ENCODE measurements around the gene PUS7. TPM values are rescaled to one million over a fixed set of nuclear protein-coding genes. Genes with fewer than 3 reads are reported as not detected.

The PUS7 gene
- total and polyA plus RNA-seq, 8 donors: 0.58 to 24.2 (median 9.2) TPM

DNA sequence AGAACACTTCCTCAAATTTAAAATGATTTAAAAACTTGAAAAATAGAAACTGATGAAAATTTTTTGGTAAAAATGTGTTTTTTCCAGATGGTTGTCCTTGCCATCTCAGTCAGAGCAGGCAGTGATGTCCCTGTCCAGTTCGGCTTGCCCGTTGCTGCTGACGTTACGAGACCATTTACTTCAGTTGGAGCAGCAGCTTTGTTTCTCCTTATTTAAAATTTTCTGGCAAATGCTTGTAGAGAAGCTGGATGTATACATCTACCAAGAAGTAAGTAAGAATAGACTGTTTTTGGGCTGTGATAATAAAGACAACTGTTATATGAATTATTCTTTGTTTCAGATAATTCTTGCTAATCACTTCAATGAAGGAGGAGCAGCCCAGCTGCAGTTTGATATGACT is 43.1 kb upstream of the PUS7 start:
- Histone ChIP-seq H3K27me3 (no peaks in the 10 kb centered on the region), H3K4me1 (no peaks in the 10 kb centered on the region), H3K9me3 (no peaks in the 10 kb centered on the region), H3K36me3 (peaks cover 35 to 96% (median 95%) of the 10 kb centered on the region in 4 donors), H3K4me3 (no peak overlapping the region), H3K27ac (no peak overlapping the region)
- intact Hi-C loops (cut with DNase I; ENCODE audit: low total_unique reads): no loop called here
- 93 to 98% (median 96%) methylated on average over 4 of the region's 4 CpGs for WGBS, 5 donors
- TF ChIP-seq POLR2A (IDR thresholded peaks at IDR 0.05) (no peak), EP300 (IDR thresholded peaks at IDR 0.05) (no peak), POLR2AphosphoS5 (IDR thresholded peaks at IDR 0.05) (no peak)
- TF ChIP-seq, protein P1, sequence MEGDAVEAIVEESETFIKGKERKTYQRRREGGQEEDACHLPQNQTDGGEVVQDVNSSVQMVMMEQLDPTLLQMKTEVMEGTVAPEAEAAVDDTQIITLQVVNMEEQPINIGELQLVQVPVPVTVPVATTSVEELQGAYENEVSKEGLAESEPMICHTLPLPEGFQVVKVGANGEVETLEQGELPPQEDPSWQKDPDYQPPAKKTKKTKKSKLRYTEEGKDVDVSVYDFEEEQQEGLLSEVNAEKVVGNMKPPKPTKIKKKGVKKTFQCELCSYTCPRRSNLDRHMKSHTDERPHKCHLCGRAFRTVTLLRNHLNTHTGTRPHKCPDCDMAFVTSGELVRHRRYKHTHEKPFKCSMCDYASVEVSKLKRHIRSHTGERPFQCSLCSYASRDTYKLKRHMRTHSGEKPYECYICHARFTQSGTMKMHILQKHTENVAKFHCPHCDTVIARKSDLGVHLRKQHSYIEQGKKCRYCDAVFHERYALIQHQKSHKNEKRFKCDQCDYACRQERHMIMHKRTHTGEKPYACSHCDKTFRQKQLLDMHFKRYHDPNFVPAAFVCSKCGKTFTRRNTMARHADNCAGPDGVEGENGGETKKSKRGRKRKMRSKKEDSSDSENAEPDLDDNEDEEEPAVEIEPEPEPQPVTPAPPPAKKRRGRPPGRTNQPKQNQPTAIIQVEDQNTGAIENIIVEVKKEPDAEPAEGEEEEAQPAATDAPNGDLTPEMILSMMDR (IDR thresholded peaks at IDR 0.05): no peak
- no peak for DNase-seq

DNA sequence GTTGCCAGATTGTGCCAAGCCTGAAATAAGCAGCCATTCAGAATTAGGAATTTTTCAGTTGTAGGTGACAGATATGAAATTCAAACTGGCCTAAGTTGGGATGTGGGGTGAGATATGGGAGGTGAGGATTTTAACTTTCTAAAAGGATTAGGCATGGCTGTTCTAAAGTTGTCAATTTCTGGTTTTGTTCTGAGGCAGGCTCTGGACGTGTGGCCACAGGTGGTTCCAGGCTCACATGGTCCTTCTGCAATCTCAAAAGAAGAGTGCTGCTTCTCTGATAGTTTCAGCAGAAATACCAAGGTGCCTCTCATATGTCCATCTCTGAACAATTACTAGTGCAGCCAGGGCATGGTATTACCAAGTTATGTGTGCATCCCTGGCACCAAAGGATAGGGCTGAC is 37.9 kb upstream of the PUS7 start:
- H3K36me3 ChIP-seq: peaks cover 32 to 99% (median 96%) of the 10 kb centered on the region in 4 donors
- no peaks in the 10 kb centered on the region for H3K4me1 ChIP-seq
- no peak overlapping the region for H3K4me3 ChIP-seq
- intact Hi-C loops (cut with DNase I; ENCODE audit: low total_unique reads): no loop called here
- 83 to 100% (median 94%) methylated on average over 1 of the region's 1 CpG for WGBS, 5 donors
- TF ChIP-seq, protein P1 (IDR thresholded peaks at IDR 0.05): no peak
- TF ChIP-seq POLR2AphosphoS5 (IDR thresholded peaks at IDR 0.05) (no peak), POLR2A (IDR thresholded peaks at IDR 0.05) (no peak), EP300 (IDR thresholded peaks at IDR 0.05) (no peak)
- no peak for DNase-seq
- H3K9me3 ChIP-seq: no peaks in the 10 kb centered on the region
- no peak overlapping the region for H3K27ac ChIP-seq
- H3K27me3 ChIP-seq: no peaks in the 10 kb centered on the region

DNA sequence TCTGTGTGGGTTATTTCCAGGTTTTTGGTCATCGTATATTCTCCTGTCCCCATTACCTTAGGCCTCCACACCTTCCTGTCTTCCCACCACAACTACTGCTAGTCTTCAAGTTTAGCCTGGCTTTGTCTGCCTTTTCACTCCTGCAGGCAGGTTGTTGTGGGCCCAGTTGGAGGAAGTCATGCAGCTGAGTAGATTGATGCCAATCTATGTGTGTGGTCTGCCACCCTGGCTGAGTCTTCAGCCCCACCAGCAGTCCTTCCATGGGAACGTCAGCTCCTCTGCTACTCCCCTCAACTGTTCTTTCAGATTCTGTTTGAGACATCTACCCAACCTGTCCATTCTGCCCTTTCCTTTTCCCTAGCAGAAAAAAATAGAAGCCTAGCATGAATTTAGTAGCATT is 16.3 kb upstream of the PUS7 start:
- no peaks in the 10 kb centered on the region for H3K27me3 ChIP-seq
- no peak for DNase-seq
- H3K4me3 ChIP-seq: no peak overlapping the region
- 60 to 86% (median 75%) methylated on average over 2 of the region's 2 CpGs for WGBS, 5 donors
- intact Hi-C loops (cut with DNase I; ENCODE audit: low total_unique reads): no loop called here
- no peaks in the 10 kb centered on the region for H3K9me3 ChIP-seq
- H3K27ac ChIP-seq: no peak overlapping the region
- peaks cover 34 to 87% (median 76%) of the 10 kb centered on the region in 4 donors for H3K36me3 ChIP-seq
- H3K4me1 ChIP-seq: peaks cover 4 to 16% (median 12%) of the 10 kb centered on the region in 4 donors
- TF ChIP-seq, protein P1 (IDR thresholded peaks at IDR 0.05): no peak
- no peak for TF ChIP-seq EP300 (IDR thresholded peaks at IDR 0.05)
- no peak for TF ChIP-seq POLR2AphosphoS5 (IDR thresholded peaks at IDR 0.05)
- TF ChIP-seq POLR2A (IDR thresholded peaks at IDR 0.05): no peak

DNA sequence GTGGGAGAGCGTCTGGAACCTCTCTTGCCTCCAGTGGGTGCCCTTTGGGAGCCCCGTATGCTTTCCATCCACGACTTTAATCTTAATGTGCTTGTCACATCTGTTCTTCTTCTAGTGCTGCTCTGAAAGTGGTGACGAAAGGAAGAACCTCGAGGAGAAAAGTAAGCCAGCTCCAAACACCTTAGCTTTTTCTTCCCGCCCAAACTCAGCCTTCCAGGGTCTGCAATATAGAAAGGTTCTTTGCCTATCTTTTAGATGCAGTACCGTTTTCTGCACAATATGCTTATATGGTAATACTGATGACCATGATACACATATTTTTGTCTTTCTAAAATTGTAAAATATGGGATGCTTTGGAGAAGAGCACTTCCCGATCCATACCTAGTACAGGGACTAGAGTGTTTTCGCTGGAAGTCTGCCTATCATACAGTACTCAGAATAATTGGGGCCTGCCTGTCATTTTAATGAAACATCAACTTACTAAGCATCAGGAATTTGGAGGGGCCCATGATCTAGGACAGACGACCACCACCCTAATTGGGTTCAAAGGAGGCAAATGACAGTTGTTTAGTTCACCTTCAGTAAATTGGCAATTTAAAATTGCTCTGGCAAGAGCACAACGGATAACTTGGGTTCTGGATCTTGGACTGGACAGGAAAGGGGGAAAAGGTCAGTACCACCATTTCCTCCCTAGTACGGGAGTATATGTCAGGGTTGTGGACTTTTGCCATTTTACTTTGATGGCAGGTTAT is 10.8 kb upstream of the PUS7 start:
- no peak for DNase-seq
- intact Hi-C loops (cut with DNase I; ENCODE audit: low total_unique reads): no loop called here
- Histone ChIP-seq H3K27ac (peak overlapping the region; percentile 86 to 95 (median 92)), H3K4me3 (peak overlapping the region; percentile 83 to 96 (median 88)), H3K36me3 (peaks cover 3 to 32% (median 21%) of the 10 kb centered on the region in 4 donors), H3K9me3 (no peaks in the 10 kb centered on the region), H3K4me1 (peaks cover 9 to 33% (median 26%) of the 10 kb centered on the region in 4 donors), H3K27me3 (no peaks in the 10 kb centered on the region)
- 24 to 32% (median 25%) methylated on average over 12 of the region's 12 CpGs for WGBS, 5 donors
- TF ChIP-seq POLR2AphosphoS5 (IDR thresholded peaks at IDR 0.05): no peak

Measured in stomach (tissue), 9 donors.